OCI-LY7 (cell line): ENCODE data around the gene KRT75. TPM values are rescaled to one million over a fixed set of nuclear protein-coding genes. Genes with fewer than 3 reads are reported as not detected.

ENCODE experiments used
- BruUV-seq: library from RNA; stranded (reverse); fragments of 400-500 nt; replicated peaks from 2 replicates; lab custom pipeline; 2021; lab: Mats Ljungman, UMichigan
- CTCF ChIA-PET: fragments of 300-600 bp; sonication (Branson Sonifier 250); formaldehyde crosslinking; loops from one replicate; lab custom pipeline; 2022; ENCODE audit warnings: antibody characterized with exemption; ENCODE audit not compliant: unreplicated experiment; lab: Charles Lee
- POLR2A ChIA-PET: fragments of 300-600 bp; sonication (Branson Sonifier 250); formaldehyde crosslinking; loops from one replicate; lab custom pipeline; 2022; ENCODE audit warnings: antibody characterized with exemption; lab: Charles Lee
- DNase-seq: peaks from one replicate; pipeline ENCODE4 v3.0.0-alpha.2; 2015; ENCODE audit warnings: low spot score
- H2AFZ ChIP-seq: fragments of 200-600 bp; sonication (generic), shearing (Covaris generic); 2 replicates; pipeline ENCODE4 v1.6.1; 2014; ENCODE audit warnings: mild to moderate bottlenecking, antibody characterized with exemption, low read length, moderate library complexity
- H3K27ac ChIP-seq: fragments of 200-600 bp; sonication (generic); 2 replicates; pipeline ENCODE4 v1.5.1; 2014; ENCODE audit warnings: mixed run types, low read depth, mild to moderate bottlenecking, moderate library complexity, low read length, inconsistent platforms; ENCODE audit not compliant: poor library complexity, severe bottlenecking
- H3K36me3 ChIP-seq: fragments of 200-600 bp; sonication (generic); 2 replicates; pipeline ENCODE4 v1.6.1; 2014; ENCODE audit warnings: mild to moderate bottlenecking, antibody characterized with exemption, low read length, moderate library complexity, mixed read lengths; ENCODE audit not compliant: insufficient read depth
- H3K4me1 ChIP-seq: fragments of 200-600 bp; sonication (generic); 2 replicates; pipeline ENCODE4 v1.5.1; 2014; ENCODE audit warnings: mild to moderate bottlenecking, low read length; ENCODE audit not compliant: insufficient read depth, poor library complexity, severe bottlenecking
- H3K4me2 ChIP-seq: fragments of 200-600 bp; sonication (generic); 2 replicates; pipeline ENCODE4 v1.6.1; 2014; ENCODE audit warnings: mild to moderate bottlenecking, low read length
- H3K4me3 ChIP-seq: fragments of 200-600 bp; sonication (generic); 2 replicates; pipeline ENCODE4 v1.5.1; 2014; ENCODE audit warnings: mild to moderate bottlenecking, low read depth, low read length; ENCODE audit not compliant: poor library complexity, severe bottlenecking
- H3K79me2 ChIP-seq: fragments of 200-600 bp; sonication (generic); 2 replicates; pipeline ENCODE4 v1.6.1; 2016; ENCODE audit warnings: low read depth, mild to moderate bottlenecking, low read length, moderate library complexity, mixed read lengths; ENCODE audit not compliant: insufficient read depth
- H3K9me2 ChIP-seq: fragments of 200-600 bp; sonication (generic); 2 replicates; pipeline ENCODE4 v1.6.1; 2016; ENCODE audit warnings: mild to moderate bottlenecking, low read length, mixed read lengths; ENCODE audit not compliant: insufficient read depth
- H3K9me3 ChIP-seq: fragments of 200-600 bp; sonication (generic); 2 replicates; pipeline ENCODE4 v1.6.1; 2014; ENCODE audit warnings: mild to moderate bottlenecking, mixed run types, low read length, mixed read lengths
- H4K20me1 ChIP-seq: fragments of 200-600 bp; sonication (generic); 2 replicates; pipeline ENCODE4 v1.6.1; 2014; ENCODE audit warnings: mild to moderate bottlenecking, antibody characterized with exemption, low read length, moderate library complexity, mixed read lengths; ENCODE audit not compliant: insufficient read depth
- CTCF ChIP-seq: fragments of 200-600 bp; sonication (generic); conservative IDR thresholded peaks from 2 replicates; pipeline ENCODE4 v1.5.1; 2014; ENCODE audit warnings: mild to moderate bottlenecking, antibody characterized with exemption, low read length, moderate library complexity, mixed read lengths
- EZH2phosphoT487 ChIP-seq: fragments of 200-600 bp; sonication (generic); IDR thresholded peaks from 2 replicates; pipeline ENCODE4 v1.6.1; 2018; ENCODE audit warnings: low read depth, borderline replicate concordance, mild to moderate bottlenecking, mixed run types, antibody characterized with exemption, low read length, moderate library complexity, mixed read lengths
- intact Hi-C: fragments of 100-400 bp; cut with micrococcal nuclease; formaldehyde crosslinking; loops from one replicate; pipeline ENCODE4 v1.10.0; 2022; ENCODE audit not compliant: unreplicated experiment
- total RNA-seq, 2 experiments: library from RNA; depleted of rRNA in 1 of 2; stranded (reverse); fragments of >200 nt in 1 of 2; shearing (Covaris generic) in 1 of 2; gene quantifications; 2 replicates each; pipeline ENCODE4 v1.2.3, GENCODE V29; 2014 to 2022

Gene KRT75
- total RNA-seq, 2 experiments from 2014 or later = not detected

GRCh38 chr12:52446367-52447045 is 12.3 kb upstream of the KRT75 start:
- Histone ChIP-seq H2AFZ (no peak overlapping the region), H3K4me2 (no peak overlapping the region), H4K20me1 (no peaks in the 10 kb centered on the region), H3K4me1 (no peaks in the 10 kb centered on the region), H3K9me2 (no peaks in the 10 kb centered on the region), H3K36me3 (no peaks in the 10 kb centered on the region), H3K79me2 (no peaks in the 10 kb centered on the region), H3K4me3 (no peak overlapping the region), H3K27ac (no peak overlapping the region), H3K9me3 (no peaks in the 10 kb centered on the region)
- TF ChIP-seq CTCF (no peak), EZH2phosphoT487 (no peak)
- BruUV-seq = no TSS peak
- ChIA-PET POLR2A (no interaction called here), CTCF (no interaction called here)
- intact Hi-C loops = no loop called here
- DNase-seq = no peak

- POLR2A ChIA-PET = no interaction called here
- intact Hi-C loops = no loop called here
- no peaks in the 10 kb centered on the region for H4K20me1 ChIP-seq
- H3K9me3 ChIP-seq = no peaks in the 10 kb centered on the region
- H3K4me2 ChIP-seq = no peak overlapping the region
- no peak overlapping the region for H3K27ac ChIP-seq
- H3K4me1 ChIP-seq = no peaks in the 10 kb centered on the region
- H3K4me3 ChIP-seq = no peak overlapping the region
- BruUV-seq = no TSS peak
- TF ChIP-seq EZH2phosphoT487 = no peak
- TF ChIP-seq CTCF = no peak
- no peak overlapping the region for H2AFZ ChIP-seq
- no peaks in the 10 kb centered on the region for H3K36me3 ChIP-seq
- no peaks in the 10 kb centered on the region for H3K79me2 ChIP-seq
- no peaks in the 10 kb centered on the region for H3K9me2 ChIP-seq
- no peak for DNase-seq
- CTCF ChIA-PET = no interaction called here
Observed at GRCh38 chr12:52445876-52446275, 11.7 kb upstream of the KRT75 start.
